ENCODE data around the gene NEK6. TPM values are rescaled to one million over a fixed set of nuclear protein-coding genes. Genes with fewer than 3 reads are reported as not detected.

The NEK6 gene
- total and polyA plus RNA-seq, 12 donors: 4.0 to 27.2 (median 15.1) TPM

GRCh38 chr9:124340219-124341069 lies 82.7 kb downstream of the NEK6 start:
- TF ChIP-seq POLR2A (IDR thresholded peaks at IDR 0.05): no peak
- TF ChIP-seq CTCF (IDR thresholded peaks at IDR 0.05): no peak
- 77 to 87% (median 81%) methylated on average over 6 to 18 of the region's 18 CpGs for WGBS, 4 donors
- Histone ChIP-seq H3K27ac (no peak overlapping the region), H3K4me3 (no peak overlapping the region), H3K27me3 (no peaks in the 10 kb centered on the region), H3K36me3 (replicated peaks in 1 of 2) (no peaks in the 10 kb centered on the region), H3K9me3 (replicated peaks in 1 of 3) (no peaks in the 10 kb centered on the region), H3K4me1 (replicated peaks in 1 of 2) (peaks cover 0 to 11% of the 10 kb centered on the region in 2 donors)
- intact Hi-C loops (cut with DNase I): no loop called here
- peak in 1 of 7 donors; percentile 71 for DNase-seq

GRCh38 chr9:124341455-124342170 lies 83.9 kb downstream of the NEK6 start:
- Histone ChIP-seq H3K36me3 (replicated peaks in 1 of 2) (peaks cover 0 to 10% of the 10 kb centered on the region in 2 donors), H3K9me3 (replicated peaks in 1 of 3) (no peaks in the 10 kb centered on the region), H3K4me1 (replicated peaks in 1 of 2) (peaks cover 0 to 11% of the 10 kb centered on the region in 2 donors), H3K27me3 (no peaks in the 10 kb centered on the region), H3K27ac (no peak overlapping the region), H3K4me3 (no peak overlapping the region)
- no peak for DNase-seq
- WGBS, 4 donors: 81 to 86% (median 83%) methylated on average over 11 to 21 of the region's 21 CpGs
- intact Hi-C loops (cut with DNase I): no loop called here
- TF ChIP-seq CTCF (IDR thresholded peaks at IDR 0.05) (no peak), POLR2A (IDR thresholded peaks at IDR 0.05) (no peak)

- WGBS, 4 donors: 79 to 82% (median 81%) methylated on average over 7 to 11 of the region's 11 CpGs
- no peak for DNase-seq
- Histone ChIP-seq H3K4me3 (no peak overlapping the region), H3K4me1 (replicated peaks in 1 of 2) (peaks cover 0 to 11% of the 10 kb centered on the region in 2 donors), H3K27ac (peak overlapping the region in 1 of 5 donors; percentile 61), H3K36me3 (replicated peaks in 1 of 2) (peaks cover 0 to 10% of the 10 kb centered on the region in 2 donors), H3K27me3 (no peaks in the 10 kb centered on the region), H3K9me3 (replicated peaks in 1 of 3) (no peaks in the 10 kb centered on the region)
- no peak for TF ChIP-seq POLR2A (IDR thresholded peaks at IDR 0.05)
- TF ChIP-seq CTCF (IDR thresholded peaks at IDR 0.05): no peak
- intact Hi-C loops (cut with DNase I): no loop called here
These were observed 84.6 kb downstream of the NEK6 start for GRCh38 chr9:124342402-124342775.

GRCh38 chr9:124342776-124343485 lies 85.2 kb downstream of the NEK6 start:
- DNase-seq: peak; percentile 74 to 90 (median 86)
- Histone ChIP-seq H3K9me3 (replicated peaks in 1 of 3) (no peaks in the 10 kb centered on the region), H3K4me1 (replicated peaks in 1 of 2) (peaks cover 0 to 11% of the 10 kb centered on the region in 2 donors), H3K36me3 (replicated peaks in 1 of 2) (peaks cover 0 to 14% of the 10 kb centered on the region in 2 donors), H3K27me3 (no peaks in the 10 kb centered on the region), H3K27ac (peak overlapping the region in 3 of 5 donors; percentile 15 to 61 (median 61)), H3K4me3 (peak overlapping the region in 1 of 4 donors; percentile 12)
- WGBS, 4 donors: 28 to 38% (median 34%) methylated on average over 14 to 26 of the region's 26 CpGs
- TF ChIP-seq CTCF (IDR thresholded peaks at IDR 0.05) (no peak), POLR2A (IDR thresholded peaks at IDR 0.05) (peak in 1 of 2 donors; percentile 22)
- intact Hi-C loops (cut with DNase I): no loop called here

Data from adrenal gland (tissue), 12 donors.